Colonic mucosa (tissue), 4 donors: ENCODE results near the gene MYH15. TPM values are rescaled to one million over a fixed set of nuclear protein-coding genes. Genes with fewer than 3 reads are reported as not detected.

Experiments used
- DNase-seq: peaks from one replicate; pipeline ENCODE4 v3.0.0-alpha.2; 2020
- H3K27ac ChIP-seq: fragments of 200-600 bp; one replicate; pipeline ENCODE4 v1.8.0; 2021
- H3K27me3 ChIP-seq: fragments of 200-600 bp; one replicate; pipeline ENCODE4 v1.8.0; 2021
- H3K36me3 ChIP-seq: fragments of 200-600 bp; one replicate; pipeline ENCODE4 v1.8.0; 2021
- H3K4me1 ChIP-seq: fragments of 200-600 bp; one replicate; pipeline ENCODE4 v1.8.0; 2021; ENCODE audit warnings: mild to moderate bottlenecking
- H3K4me3 ChIP-seq: fragments of 200-600 bp; one replicate; pipeline ENCODE4 v1.8.0; 2021
- H3K9ac ChIP-seq, 2 donors: one replicate each; pipeline ENCODE4 v1.7.0; 2013; ENCODE audit warnings: control low read depth in 2 of 2, low read depth in 2 of 2, low read length in 2 of 2
- H3K9me3 ChIP-seq: fragments of 200-600 bp; one replicate; pipeline ENCODE4 v1.8.0; 2021
- CTCF ChIP-seq: fragments of 200-600 bp; IDR thresholded peaks from one replicate; pipeline ENCODE4 v1.8.0; 2022; ENCODE audit warnings: antibody characterized with exemption, mild to moderate bottlenecking
- intact Hi-C: fragments of 100-400 bp; cut with DNase I; formaldehyde crosslinking; loops from one replicate; pipeline ENCODE4 v1.14.1; 2022
- total RNA-seq, 2 donors: library from RNA; stranded (reverse); fragmentation: NEBNext Ultra II Directional in 1 of 2; extraction: Animal tissue kit (Norgen Biotek cat#: 25700) in 1 of 2; gene quantifications; one replicate each; pipeline ENCODE4 v1.2.1, GENCODE V29; 2021
- donor health status: healthy.
- donor health status: DM: no; HTN: no; CAD: no.
- donor health status: DM: no; HTN: no; CAD: no.

MYH15 gene
- total RNA-seq, 2 donors from 2014 or later: 0.13 to 0.44 TPM

DNA sequence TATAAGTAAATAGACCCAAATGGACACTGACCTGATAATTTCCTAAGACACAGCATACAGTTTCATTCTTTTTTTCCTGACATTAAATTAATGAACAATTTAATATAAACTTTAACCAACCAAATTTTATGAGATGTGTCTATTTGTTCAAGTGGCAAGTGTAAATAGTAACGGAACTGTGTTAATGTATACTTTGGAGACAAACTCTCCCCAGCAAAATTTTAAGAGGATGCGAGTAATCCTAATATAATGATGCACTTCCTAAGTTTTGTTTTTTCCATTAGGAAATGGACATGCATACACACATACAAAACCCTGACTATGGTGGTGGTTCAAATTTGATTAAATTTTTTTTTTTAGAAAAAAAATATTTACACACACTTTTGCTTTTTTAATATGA, 38.5 kb upstream of the MYH15 start:
- H3K27ac ChIP-seq: no peak overlapping the region
- intact Hi-C loops: no loop called here
- no peak for TF ChIP-seq CTCF
- H3K9me3 ChIP-seq: no peaks in the 10 kb centered on the region
- H3K36me3 ChIP-seq: no peaks in the 10 kb centered on the region
- no peaks in the 10 kb centered on the region for H3K4me1 ChIP-seq
- DNase-seq: no peak
- no peak overlapping the region for H3K9ac ChIP-seq
- no peaks in the 10 kb centered on the region for H3K27me3 ChIP-seq
- H3K4me3 ChIP-seq: no peak overlapping the region

DNA sequence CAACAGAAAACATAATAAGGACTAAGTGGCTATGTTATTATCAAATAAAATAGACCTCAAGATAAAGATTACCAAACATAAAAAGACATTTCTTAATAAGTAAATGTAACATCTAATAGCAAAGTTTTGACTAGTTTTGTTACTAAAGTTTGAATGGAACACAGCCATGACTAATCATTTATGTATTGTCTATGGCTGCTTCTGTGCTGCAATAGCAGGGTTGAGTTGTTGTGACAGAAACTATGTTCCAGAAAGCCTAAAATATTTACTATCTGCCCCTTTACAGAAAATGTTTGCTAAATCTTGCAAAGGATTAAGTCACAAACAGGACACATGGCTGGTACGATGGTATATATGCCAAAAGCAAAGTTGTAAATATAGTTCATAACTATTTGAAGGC, 37.9 kb upstream of the MYH15 start:
- no peak for DNase-seq
- intact Hi-C loops: no loop called here
- Histone ChIP-seq H3K9ac (no peak overlapping the region), H3K27ac (no peak overlapping the region), H3K4me3 (no peak overlapping the region), H3K9me3 (no peaks in the 10 kb centered on the region), H3K27me3 (no peaks in the 10 kb centered on the region), H3K36me3 (no peaks in the 10 kb centered on the region), H3K4me1 (no peaks in the 10 kb centered on the region)
- TF ChIP-seq CTCF: no peak

DNA sequence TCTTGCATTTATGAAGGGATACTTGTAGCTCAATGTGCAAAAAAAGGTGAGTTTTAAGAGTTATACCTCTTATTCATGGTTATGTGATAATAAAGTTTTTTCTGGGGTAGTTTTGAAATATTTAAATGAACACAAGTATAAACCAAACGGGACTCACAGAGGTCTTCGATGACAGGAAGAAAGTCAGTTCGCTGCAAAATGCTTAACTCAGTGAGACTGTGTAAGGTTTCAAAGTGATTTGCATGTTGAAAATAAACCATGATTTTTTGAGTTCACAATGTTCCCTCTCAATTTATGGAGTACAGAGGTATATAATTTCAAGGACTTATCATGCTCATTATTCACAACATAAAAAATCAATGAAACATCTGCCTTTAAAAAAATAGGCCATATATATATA, 36.3 kb upstream of the MYH15 start:
- intact Hi-C loops: no loop called here
- Histone ChIP-seq H3K27me3 (no peaks in the 10 kb centered on the region), H3K4me1 (no peaks in the 10 kb centered on the region), H3K36me3 (no peaks in the 10 kb centered on the region), H3K9ac (no peak overlapping the region), H3K9me3 (no peaks in the 10 kb centered on the region), H3K4me3 (no peak overlapping the region), H3K27ac (no peak overlapping the region)
- no peak for TF ChIP-seq CTCF
- DNase-seq: no peak

- TF ChIP-seq CTCF: no peak
- Histone ChIP-seq H3K9me3 (no peaks in the 10 kb centered on the region), H3K4me3 (no peak overlapping the region), H3K27ac (no peak overlapping the region), H3K36me3 (no peaks in the 10 kb centered on the region), H3K9ac (no peak overlapping the region), H3K4me1 (no peaks in the 10 kb centered on the region), H3K27me3 (no peaks in the 10 kb centered on the region)
- no peak for DNase-seq
- intact Hi-C loops: no loop called here
Measured at GRCh38 chr3:108546247-108546646, 35.9 kb upstream of the MYH15 start.

- no peaks in the 10 kb centered on the region for H3K27me3 ChIP-seq
- no peaks in the 10 kb centered on the region for H3K4me1 ChIP-seq
- no peak overlapping the region for H3K4me3 ChIP-seq
- no peak overlapping the region for H3K9ac ChIP-seq
- TF ChIP-seq CTCF: no peak
- no peaks in the 10 kb centered on the region for H3K9me3 ChIP-seq
- no peaks in the 10 kb centered on the region for H3K36me3 ChIP-seq
- no peak for DNase-seq
- H3K27ac ChIP-seq: no peak overlapping the region
- intact Hi-C loops: no loop called here
Measured at GRCh38 chr3:108538083-108538482, 27.7 kb upstream of the MYH15 start.
